DMS53 treated with DMSO at 0.1 percent for 48 hours (cell line): ENCODE data around the gene PIGO.
A peak's percentile ranks its signal among the peaks of the same experiment; 100 is the strongest.

Experiments used
- DNase-seq: peaks from one replicate; lab custom pipeline; 2025; ENCODE audit not compliant: unreplicated experiment; lab: John Stamatoyannopoulos, UW

Gene PIGO

GRCh38 chr9:35096035-35096849, at the start of gene PIGO:
PIGO (minus strand) TSS chr9:35096591; CDS start chr9:35095565, 1,026 bp downstream.
- peak; percentile 54 for DNase-seq

GRCh38 chr9:35142037-35142436, 45.6 kb upstream of the PIGO start:
- DNase-seq = no peak

GRCh38 chr9:35140093-35140492, 43.7 kb upstream of the PIGO start:
- no peak for DNase-seq

GRCh38 chr9:35136866-35137265, 40.5 kb upstream of the PIGO start:
- no peak for DNase-seq

GRCh38 chr9:35135988-35136387, 39.6 kb upstream of the PIGO start:
- DNase-seq = no peak

GRCh38 chr9:35134920-35135319, 38.5 kb upstream of the PIGO start:
- DNase-seq = no peak

GRCh38 chr9:35116898-35117551, 20.6 kb upstream of the PIGO start:
- peak; percentile 75 for DNase-seq

- DNase-seq = no peak
These were observed 20.1 kb upstream of the PIGO start for GRCh38 chr9:35116539-35116897.

- DNase-seq = peak; percentile 89
These were observed 19.5 kb upstream of the PIGO start, which contains the start of gene ATOSB for GRCh38 chr9:35115680-35116538. ATOSB (minus strand) TSS chr9:35115862; CDS start chr9:35108274, 7,588 bp downstream.

GRCh38 chr9:35114840-35115628, 18.6 kb upstream of the PIGO start:
- DNase-seq = peak; percentile 19

GRCh38 chr9:35114113-35114839, 17.9 kb upstream of the PIGO start:
- peak; percentile 2 for DNase-seq

GRCh38 chr9:35112257-35113020, 16.0 kb upstream of the PIGO start:
- no peak for DNase-seq

- peak; percentile 86 for DNase-seq
These were observed 14.9 kb upstream of the PIGO start for GRCh38 chr9:35111001-35111933.

GRCh38 chr9:35110327-35110761, 14.0 kb upstream of the PIGO start:
- no peak for DNase-seq

- no peak for DNase-seq
These were observed 12.7 kb upstream of the PIGO start for GRCh38 chr9:35108946-35109575.

GRCh38 chr9:35108461-35108860, 12.1 kb upstream of the PIGO start:
- DNase-seq = no peak
